ENCODE data around the gene NEMF. TPM values are rescaled to one million over a fixed set of nuclear protein-coding genes. Genes with fewer than 3 reads are reported as not detected.
"Not testable (repeated sequence)": the region's sequence is repeated elsewhere in the genome, so short reads cannot be mapped to it uniquely, and the experiment has no call there.

Gene NEMF
- total and polyA plus RNA-seq, 2 donors (not counting 1 experiment from before 2014, with no cell fraction given) = 26.7 to 127 TPM

DNA sequence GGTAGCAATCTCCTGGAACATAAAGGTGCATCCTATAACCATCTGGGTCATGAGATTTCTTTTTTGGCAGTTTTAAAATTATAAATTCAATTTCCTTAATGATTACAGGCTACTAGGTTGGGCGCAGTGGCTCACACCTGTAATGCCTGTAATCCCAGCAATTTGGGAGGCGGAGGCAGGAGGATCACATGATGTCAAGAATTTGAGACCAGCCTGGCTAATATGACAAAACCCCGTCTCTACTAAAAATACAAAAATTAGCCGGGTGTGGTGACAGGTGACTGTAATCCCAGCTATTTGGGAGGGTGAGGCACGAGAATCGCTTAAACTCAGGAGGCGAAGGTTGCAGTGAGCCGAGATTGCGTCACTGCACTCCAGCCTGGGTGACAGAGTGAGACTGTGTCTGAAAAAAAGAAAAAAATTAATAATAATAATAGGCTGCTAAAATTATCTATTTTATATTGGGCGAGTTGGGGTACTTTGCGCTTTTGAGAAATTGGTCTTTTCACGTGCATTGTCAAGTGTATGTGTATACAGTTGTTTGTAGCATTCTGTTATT is 23.1 kb upstream of the NEMF start:
- no peak overlapping the region for H3K27ac Mint-ChIP-seq
- peaks cover 22% of the 10 kb centered on the region for H3K4me1 Mint-ChIP-seq
- Histone ChIP-seq H3K4me2 (replicated peaks; ENCODE audit: low read depth, low read length, poor library complexity, severe bottlenecking) (no peak overlapping the region), H3K79me2 (ENCODE audit: control insufficient read depth, insufficient read depth, low read length) (no peaks in the 10 kb centered on the region), H3K27ac (ENCODE audit: low read length in 2 of 2) (no peak overlapping the region), H3K36me3 (replicated peaks in 1 of 2; ENCODE audit: control extremely low read depth in 1 of 2, control insufficient read depth in 1 of 2, extremely low read depth in 1 of 2, insufficient read depth in 2 of 2, low read length in 1 of 2) (no peaks in the 10 kb centered on the region), H3K9me3 (ENCODE audit: control extremely low read depth in 1 of 3, control insufficient read depth in 2 of 3, insufficient read depth in 1 of 3, low read length in 2 of 3) (no peaks in the 10 kb centered on the region), H3K4me3 (ENCODE audit: control extremely low read depth in 1 of 5, extremely low read depth in 1 of 5, insufficient read depth in 1 of 5, low read depth in 2 of 5, low read length in 4 of 5) (no peak overlapping the region), H2AFZ (ENCODE audit: insufficient read depth, low read depth, low read length, poor library complexity, severe bottlenecking) (no peak overlapping the region), H3K27me3 (replicated peaks in 1 of 4; ENCODE audit: control extremely low read depth in 1 of 4, control insufficient read depth in 3 of 4, insufficient read depth in 4 of 4, low read length in 3 of 4) (no peaks in the 10 kb centered on the region), H3K9ac (ENCODE audit: low read length) (no peak overlapping the region), H4K20me1 (ENCODE audit: control insufficient read depth, insufficient read depth, low read length, poor library complexity, severe bottlenecking) (no peaks in the 10 kb centered on the region), H3K4me1 (ENCODE audit: control insufficient read depth in 2 of 2, insufficient read depth in 2 of 2, low read length in 2 of 2) (peaks cover 23 to 24% of the 10 kb centered on the region in 2 donors)
- ChIA-PET POLR2A (interaction anchor here (0.6 kb wide), 1 partner anchor 70 kb away, joined by 13 read pairs; no protein-coding TSS in a partner anchor), CTCF (interaction anchor here (0.6 to 1.8 kb wide), 3 partner anchors 8 to 47 kb away, joined by 3 to 4 read pairs (median 3); no protein-coding TSS in a partner anchor)
- H3K27me3 Mint-ChIP-seq = no peaks in the 10 kb centered on the region
- intact Hi-C loops (cut with micrococcal nuclease) = no loop called here
- no peaks in the 10 kb centered on the region for H3K9me3 Mint-ChIP-seq (ENCODE audit: insufficient read depth)
- no peak overlapping the region for H3K4me3 Mint-ChIP-seq
- TF ChIP-seq, protein P1, sequence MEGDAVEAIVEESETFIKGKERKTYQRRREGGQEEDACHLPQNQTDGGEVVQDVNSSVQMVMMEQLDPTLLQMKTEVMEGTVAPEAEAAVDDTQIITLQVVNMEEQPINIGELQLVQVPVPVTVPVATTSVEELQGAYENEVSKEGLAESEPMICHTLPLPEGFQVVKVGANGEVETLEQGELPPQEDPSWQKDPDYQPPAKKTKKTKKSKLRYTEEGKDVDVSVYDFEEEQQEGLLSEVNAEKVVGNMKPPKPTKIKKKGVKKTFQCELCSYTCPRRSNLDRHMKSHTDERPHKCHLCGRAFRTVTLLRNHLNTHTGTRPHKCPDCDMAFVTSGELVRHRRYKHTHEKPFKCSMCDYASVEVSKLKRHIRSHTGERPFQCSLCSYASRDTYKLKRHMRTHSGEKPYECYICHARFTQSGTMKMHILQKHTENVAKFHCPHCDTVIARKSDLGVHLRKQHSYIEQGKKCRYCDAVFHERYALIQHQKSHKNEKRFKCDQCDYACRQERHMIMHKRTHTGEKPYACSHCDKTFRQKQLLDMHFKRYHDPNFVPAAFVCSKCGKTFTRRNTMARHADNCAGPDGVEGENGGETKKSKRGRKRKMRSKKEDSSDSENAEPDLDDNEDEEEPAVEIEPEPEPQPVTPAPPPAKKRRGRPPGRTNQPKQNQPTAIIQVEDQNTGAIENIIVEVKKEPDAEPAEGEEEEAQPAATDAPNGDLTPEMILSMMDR (IDR thresholded peaks at IDR 0.05) = no peak
- TF ChIP-seq EZH2 (IDR thresholded peaks at IDR 0.05; ENCODE audit: borderline replicate concordance, insufficient read depth, low read depth, low read length, poor library complexity, severe bottlenecking) = no peak
- DNase-seq (no peak), ATAC-seq (ENCODE audit: low read depth) (no peak)
- 100% methylated on average over 1 of the region's 12 CpGs for WGBS (ENCODE audit: insufficient coverage)

DNA sequence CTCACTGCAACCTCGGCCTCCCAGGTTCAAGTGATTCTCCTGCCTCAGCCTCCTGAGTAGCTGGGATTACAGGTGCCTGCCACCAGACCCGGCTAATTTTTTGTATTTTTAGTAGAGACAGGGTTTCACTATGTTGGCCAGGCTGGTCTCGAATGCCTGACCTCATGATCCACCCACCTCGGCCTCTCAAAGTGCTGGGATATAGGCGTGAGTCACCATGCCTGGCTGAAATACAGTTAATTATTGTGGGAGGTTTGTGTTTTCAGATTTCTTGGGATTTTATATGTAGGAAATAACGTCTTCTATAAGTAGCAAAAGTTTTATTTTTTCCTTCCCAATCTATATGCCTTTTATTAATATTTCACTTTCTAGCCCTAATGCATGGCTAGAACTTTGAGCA is 21.0 kb upstream of the NEMF start:
- H3K4me3 ChIP-seq (ENCODE audit: control extremely low read depth in 1 of 5, extremely low read depth in 1 of 5, insufficient read depth in 1 of 5, low read depth in 2 of 5, low read length in 4 of 5); H3K36me3 ChIP-seq (replicated peaks in 1 of 2; ENCODE audit: control extremely low read depth in 1 of 2, control insufficient read depth in 1 of 2, extremely low read depth in 1 of 2, insufficient read depth in 2 of 2, low read length in 1 of 2); DNase-seq; H3K27ac ChIP-seq (ENCODE audit: low read length in 2 of 2); H3K27ac Mint-ChIP-seq; H3K27me3 ChIP-seq (replicated peaks in 1 of 4; ENCODE audit: control extremely low read depth in 1 of 4, control insufficient read depth in 3 of 4, insufficient read depth in 4 of 4, low read length in 3 of 4); ATAC-seq (ENCODE audit: low read depth); H3K79me2 ChIP-seq (ENCODE audit: control insufficient read depth, insufficient read depth, low read length); H3K9me3 ChIP-seq (ENCODE audit: control extremely low read depth in 1 of 3, control insufficient read depth in 2 of 3, insufficient read depth in 1 of 3, low read length in 2 of 3); H4K20me1 ChIP-seq (ENCODE audit: control insufficient read depth, insufficient read depth, low read length, poor library complexity, severe bottlenecking); H3K9ac ChIP-seq (ENCODE audit: low read length); H3K27me3 Mint-ChIP-seq; H2AFZ ChIP-seq (ENCODE audit: insufficient read depth, low read depth, low read length, poor library complexity, severe bottlenecking); intact Hi-C loops (cut with micrococcal nuclease); H3K4me3 Mint-ChIP-seq; H3K9me3 Mint-ChIP-seq (ENCODE audit: insufficient read depth); H3K4me2 ChIP-seq (replicated peaks; ENCODE audit: low read depth, low read length, poor library complexity, severe bottlenecking): not testable (repeated sequence)
- 89% methylated on average over 3 of the region's 6 CpGs for WGBS (ENCODE audit: insufficient coverage)
- H3K4me1 ChIP-seq (ENCODE audit: control insufficient read depth in 2 of 2, insufficient read depth in 2 of 2, low read length in 2 of 2) = peaks cover 29% of the 10 kb centered on the region in 2 donors
- H3K4me1 Mint-ChIP-seq = peaks cover 27% of the 10 kb centered on the region
- ChIA-PET POLR2A (interaction anchor here (0.7 kb wide), 1 partner anchor 998 kb away, joined by 3 read pairs; no protein-coding TSS in a partner anchor), CTCF (interaction anchor here (1.9 kb wide), 1 partner anchor 12 kb away, joined by 7 read pairs; no protein-coding TSS in a partner anchor)

Measured in B cell (primary cell).